GM06990 (cell line): Measurements from ENCODE around the gene EFCAB11.

Experiments
- DNase-seq: peaks from one replicate; pipeline ENCODE4 v3.0.0-alpha.2; 2011; ENCODE audit not compliant: insufficient read length; ENCODE audit errors: extremely low read depth
- H3K27me3 ChIP-seq: replicated peaks from 2 replicates; pipeline ENCODE4 v1.6.0; 2011; ENCODE audit warnings: low read length; ENCODE audit not compliant: control insufficient read depth, insufficient read depth
- H3K36me3 ChIP-seq: 2 replicates; pipeline ENCODE4 v1.5.1; 2011; ENCODE audit warnings: low read length; ENCODE audit not compliant: control insufficient read depth, insufficient read depth
- H3K4me3 ChIP-seq: replicated peaks from 2 replicates; pipeline ENCODE4 v1.5.1; 2011; ENCODE audit warnings: low read depth, mild to moderate bottlenecking, control low read depth, low read length
- CTCF ChIP-seq: IDR thresholded peaks from 2 replicates; pipeline ENCODE4 v1.5.1; 2011; ENCODE audit warnings: low read length, control low read depth, mild to moderate bottlenecking, inconsistent platforms; ENCODE audit not compliant: insufficient read depth, poor library complexity, severe bottlenecking

Gene EFCAB11

GRCh38 chr14:89792489-89793366, 161.8 kb downstream of the EFCAB11 start:
- Histone ChIP-seq H3K4me3 (no peak overlapping the region), H3K36me3 (no peaks in the 10 kb centered on the region; the same call in 1 of the 2 replicates), H3K27me3 (no peaks in the 10 kb centered on the region)
- TF ChIP-seq CTCF = no peak
- no peak for DNase-seq

GRCh38 chr14:89787525-89787924, 167.0 kb downstream of the EFCAB11 start:
- DNase-seq = no peak
- no peak for TF ChIP-seq CTCF
- no peak overlapping the region for H3K4me3 ChIP-seq
- no peaks in the 10 kb centered on the region for H3K36me3 ChIP-seq
- no peaks in the 10 kb centered on the region for H3K27me3 ChIP-seq

GRCh38 chr14:89781046-89781445, 173.5 kb downstream of the EFCAB11 start:
- Histone ChIP-seq H3K36me3 (no peaks in the 10 kb centered on the region), H3K27me3 (no peaks in the 10 kb centered on the region), H3K4me3 (no peak overlapping the region)
- no peak for TF ChIP-seq CTCF
- DNase-seq = no peak

- no peak for DNase-seq
- TF ChIP-seq CTCF = no peak
- H3K27me3 ChIP-seq = no peaks in the 10 kb centered on the region
- H3K4me3 ChIP-seq = no peak overlapping the region
- H3K36me3 ChIP-seq = no peaks in the 10 kb centered on the region
Observed at GRCh38 chr14:89779707-89780106, 174.8 kb downstream of the EFCAB11 start.

GRCh38 chr14:89775946-89776345, 178.6 kb downstream of the EFCAB11 start:
- no peak for DNase-seq
- no peak for TF ChIP-seq CTCF
- no peaks in the 10 kb centered on the region for H3K36me3 ChIP-seq
- no peaks in the 10 kb centered on the region for H3K27me3 ChIP-seq
- no peak overlapping the region for H3K4me3 ChIP-seq
